GM21528 (cell line): ENCODE measurements around the gene BCOR.

Experiments
- ATAC-seq: cut with Tn5 transposase; IDR thresholded peaks from one replicate; pipeline ENCODE4 v1.9.1; 2021; ENCODE audit warnings: mild to moderate bottlenecking, moderate library complexity; ENCODE audit not compliant: unreplicated experiment, low FRiP score

The BCOR gene

GRCh38 chrX:40116925-40117324 lies 19.2 kb upstream of the BCOR start:
- no peak for ATAC-seq

- no peak for ATAC-seq
These were observed 15.2 kb upstream of the BCOR start for GRCh38 chrX:40112996-40113395.

- ATAC-seq: no peak
These were observed 14.1 kb upstream of the BCOR start for GRCh38 chrX:40111868-40112267.

- ATAC-seq: no peak
These were observed 11.7 kb upstream of the BCOR start for GRCh38 chrX:40109288-40110008.

GRCh38 chrX:40108959-40109287 lies 11.2 kb upstream of the BCOR start:
- no peak for ATAC-seq

- ATAC-seq: no peak
These were observed 10.6 kb upstream of the BCOR start for GRCh38 chrX:40108162-40108958.

- no peak for ATAC-seq
These were observed 9.8 kb upstream of the BCOR start for GRCh38 chrX:40107291-40108161.

- ATAC-seq: no peak
These were observed 9.0 kb upstream of the BCOR start for GRCh38 chrX:40106676-40107290.

GRCh38 chrX:40105835-40106675 lies 8.3 kb upstream of the BCOR start:
- no peak for ATAC-seq

GRCh38 chrX:40104985-40105834 lies 7.5 kb upstream of the BCOR start:
- no peak for ATAC-seq

- no peak for ATAC-seq
These were observed 6.8 kb upstream of the BCOR start for GRCh38 chrX:40104630-40104984.

- ATAC-seq: no peak
These were observed 6.0 kb upstream of the BCOR start for GRCh38 chrX:40103565-40104323.

- no peak for ATAC-seq
These were observed 4.9 kb upstream of the BCOR start for GRCh38 chrX:40102393-40103381.

GRCh38 chrX:40101430-40101802 lies 3.7 kb upstream of the BCOR start:
- ATAC-seq: no peak

GRCh38 chrX:40100537-40101429 lies 3.0 kb upstream of the BCOR start:
- no peak for ATAC-seq

GRCh38 chrX:40100141-40100536 lies 2.4 kb upstream of the BCOR start:
- no peak for ATAC-seq
